BLaER1 (cell line): ENCODE data around the gene WSB1.

Source experiments
- H3K27ac ChIP-seq: shearing (Covaris generic); formaldehyde crosslinking; 2 replicates; pipeline ENCODE4 v1.8.1; 2022
- H3K27me3 ChIP-seq: shearing (Covaris generic); formaldehyde crosslinking; 2 replicates; pipeline ENCODE4 v1.8.1; 2022
- H3K36me3 ChIP-seq: shearing (Covaris generic); formaldehyde crosslinking; 2 replicates; pipeline ENCODE4 v1.8.1; 2022
- H3K4me1 ChIP-seq: shearing (Covaris generic); formaldehyde crosslinking; 2 replicates; pipeline ENCODE4 v1.8.1; 2022
- H3K4me2 ChIP-seq: shearing (Covaris generic); formaldehyde crosslinking; 2 replicates; pipeline ENCODE4 v1.8.1; 2022
- H3K4me3 ChIP-seq: shearing (Covaris generic); formaldehyde crosslinking; 2 replicates; pipeline ENCODE4 v1.8.1; 2022
- H3K9ac ChIP-seq: shearing (Covaris generic); formaldehyde crosslinking; 2 replicates; pipeline ENCODE4 v1.8.1; 2022
- H3K9me3 ChIP-seq: shearing (Covaris generic); formaldehyde crosslinking; 2 replicates; pipeline ENCODE4 v1.8.1; 2022
- H4K20me1 ChIP-seq: shearing (Covaris generic); formaldehyde crosslinking; 2 replicates; pipeline ENCODE4 v1.8.1; 2022
- Cebpa-rat ChIP-seq: shearing (Covaris generic); IDR thresholded peaks from 2 replicates; pipeline ENCODE4 v1.8.1; 2022

Gene WSB1

GRCh38 chr17:27353461-27354050 is 59.6 kb downstream of the WSB1 start:
- no peaks in the 10 kb centered on the region for H4K20me1 ChIP-seq
- H3K4me1 ChIP-seq = peaks cover 48% of the 10 kb centered on the region
- no peak for TF ChIP-seq Cebpa-rat
- no peaks in the 10 kb centered on the region for H3K27me3 ChIP-seq
- peaks cover 4% of the 10 kb centered on the region; the same call in 1 of the 2 replicates for H3K9me3 ChIP-seq
- H3K4me3 ChIP-seq = peak overlapping the region; percentile 78
- H3K27ac ChIP-seq = peak overlapping the region; percentile 90
- H3K36me3 ChIP-seq = no peaks in the 10 kb centered on the region
- H3K9ac ChIP-seq = peak overlapping the region; percentile 84
- peak overlapping the region; percentile 79 for H3K4me2 ChIP-seq

- no peak for TF ChIP-seq Cebpa-rat
- H3K27ac ChIP-seq = peak overlapping the region; percentile 90
- peak overlapping the region; percentile 79 for H3K4me2 ChIP-seq
- peaks cover 4% of the 10 kb centered on the region; the same call in 1 of the 2 replicates for H3K9me3 ChIP-seq
- H4K20me1 ChIP-seq = no peaks in the 10 kb centered on the region
- H3K4me3 ChIP-seq = peak overlapping the region; percentile 78
- peak overlapping the region; percentile 84; the same call in 1 of the 2 replicates for H3K9ac ChIP-seq
- peaks cover 44% of the 10 kb centered on the region for H3K4me1 ChIP-seq
- no peaks in the 10 kb centered on the region for H3K36me3 ChIP-seq
- no peaks in the 10 kb centered on the region for H3K27me3 ChIP-seq
Observed at GRCh38 chr17:27354051-27354490, 60.2 kb downstream of the WSB1 start.

- Histone ChIP-seq H3K27ac (peak overlapping the region; percentile 90; the same call in 1 of the 2 replicates), H3K4me1 (peaks cover 40% of the 10 kb centered on the region), H3K36me3 (no peaks in the 10 kb centered on the region), H3K4me2 (peak overlapping the region; percentile 79), H3K9me3 (peaks cover 4% of the 10 kb centered on the region; the same call in 1 of the 2 replicates), H3K27me3 (no peaks in the 10 kb centered on the region), H3K9ac (0 out of 2 replicates have a peak overlapping the region, but pooled peaks have one; percentile 84), H3K4me3 (peak overlapping the region; percentile 78; the same call in 1 of the 2 replicates), H4K20me1 (no peaks in the 10 kb centered on the region)
- TF ChIP-seq Cebpa-rat = no peak
Observed at GRCh38 chr17:27354491-27355081, 60.7 kb downstream of the WSB1 start.

- Histone ChIP-seq H3K9ac (no peak overlapping the region), H3K4me3 (no peak overlapping the region), H3K9me3 (peaks cover 4% of the 10 kb centered on the region; the same call in 1 of the 2 replicates), H3K36me3 (no peaks in the 10 kb centered on the region), H3K4me1 (peaks cover 38% of the 10 kb centered on the region), H3K27me3 (no peaks in the 10 kb centered on the region), H3K4me2 (0 out of 2 replicates have a peak overlapping the region, but pooled peaks have one; percentile 18), H4K20me1 (no peaks in the 10 kb centered on the region), H3K27ac (no peak overlapping the region)
- no peak for TF ChIP-seq Cebpa-rat
Observed at GRCh38 chr17:27355419-27355818, 61.5 kb downstream of the WSB1 start.

GRCh38 chr17:27356091-27356705 is 62.3 kb downstream of the WSB1 start:
- Histone ChIP-seq H3K4me2 (no peak overlapping the region), H3K9me3 (peaks cover 2% of the 10 kb centered on the region; the same call in 1 of the 2 replicates), H3K4me1 (peaks cover 35% of the 10 kb centered on the region), H4K20me1 (no peaks in the 10 kb centered on the region), H3K9ac (no peak overlapping the region), H3K27ac (no peak overlapping the region), H3K27me3 (no peaks in the 10 kb centered on the region), H3K4me3 (no peak overlapping the region), H3K36me3 (no peaks in the 10 kb centered on the region)
- TF ChIP-seq Cebpa-rat = no peak

GRCh38 chr17:27357236-27357635 is 63.3 kb downstream of the WSB1 start:
- TF ChIP-seq Cebpa-rat = no peak
- no peaks in the 10 kb centered on the region for H4K20me1 ChIP-seq
- peaks cover 32% of the 10 kb centered on the region for H3K4me1 ChIP-seq
- H3K9ac ChIP-seq = no peak overlapping the region
- no peak overlapping the region for H3K4me3 ChIP-seq
- no peaks in the 10 kb centered on the region for H3K9me3 ChIP-seq
- no peaks in the 10 kb centered on the region for H3K36me3 ChIP-seq
- H3K4me2 ChIP-seq = no peak overlapping the region
- no peak overlapping the region for H3K27ac ChIP-seq
- no peaks in the 10 kb centered on the region for H3K27me3 ChIP-seq

GRCh38 chr17:27360507-27360906 is 66.6 kb downstream of the WSB1 start:
- Histone ChIP-seq H3K9ac (no peak overlapping the region), H3K27ac (no peak overlapping the region), H4K20me1 (no peaks in the 10 kb centered on the region), H3K4me2 (no peak overlapping the region), H3K4me3 (no peak overlapping the region), H3K4me1 (peaks cover 7% of the 10 kb centered on the region), H3K36me3 (no peaks in the 10 kb centered on the region), H3K9me3 (no peaks in the 10 kb centered on the region), H3K27me3 (no peaks in the 10 kb centered on the region)
- no peak for TF ChIP-seq Cebpa-rat

- Histone ChIP-seq H3K27me3 (no peaks in the 10 kb centered on the region), H3K4me1 (no peaks in the 10 kb centered on the region), H3K36me3 (no peaks in the 10 kb centered on the region), H4K20me1 (no peaks in the 10 kb centered on the region), H3K4me3 (no peak overlapping the region), H3K4me2 (no peak overlapping the region), H3K9me3 (no peaks in the 10 kb centered on the region), H3K9ac (no peak overlapping the region), H3K27ac (no peak overlapping the region)
- TF ChIP-seq Cebpa-rat = no peak
Observed at GRCh38 chr17:27361695-27362094, 67.8 kb downstream of the WSB1 start.

GRCh38 chr17:27362503-27362902 is 68.6 kb downstream of the WSB1 start:
- H3K4me2 ChIP-seq = no peak overlapping the region
- no peaks in the 10 kb centered on the region for H3K36me3 ChIP-seq
- no peaks in the 10 kb centered on the region for H4K20me1 ChIP-seq
- no peak for TF ChIP-seq Cebpa-rat
- no peaks in the 10 kb centered on the region for H3K27me3 ChIP-seq
- no peak overlapping the region for H3K27ac ChIP-seq
- no peak overlapping the region for H3K9ac ChIP-seq
- no peak overlapping the region for H3K4me3 ChIP-seq
- no peaks in the 10 kb centered on the region for H3K9me3 ChIP-seq
- no peaks in the 10 kb centered on the region for H3K4me1 ChIP-seq

GRCh38 chr17:27362909-27363308 is 69.0 kb downstream of the WSB1 start:
- Histone ChIP-seq H3K4me1 (no peaks in the 10 kb centered on the region), H3K4me2 (no peak overlapping the region), H4K20me1 (no peaks in the 10 kb centered on the region), H3K9me3 (no peaks in the 10 kb centered on the region), H3K36me3 (no peaks in the 10 kb centered on the region), H3K27me3 (no peaks in the 10 kb centered on the region), H3K4me3 (no peak overlapping the region), H3K9ac (no peak overlapping the region), H3K27ac (no peak overlapping the region)
- TF ChIP-seq Cebpa-rat = no peak
